GM12878 (cell line): ENCODE results near the gene SUPT4H1. TPM values are rescaled to one million over a fixed set of nuclear protein-coding genes. Genes with fewer than 3 reads are reported as not detected.

Source experiments
- BACH1 ChIP-seq: fragments of 450-650 bp; IDR thresholded peaks from 2 replicates; pipeline ENCODE4 v1.6.1; 2017; ENCODE audit warnings: mild to moderate bottlenecking, borderline replicate concordance
- CHD4 ChIP-seq: fragments of 200-600 bp; sonication (generic); IDR thresholded peaks from 2 replicates; pipeline ENCODE4 v1.6.1; 2016; ENCODE audit warnings: mild to moderate bottlenecking
- EZH2 ChIP-seq: IDR thresholded peaks from 2 replicates; pipeline ENCODE4 v1.6.1; 2012; ENCODE audit warnings: low read depth, mild to moderate bottlenecking, control low read depth, inconsistent platforms, low read length, borderline replicate concordance; ENCODE audit not compliant: control insufficient read depth
- FOXM1 ChIP-seq: IDR thresholded peaks from 2 replicates; pipeline ENCODE4 v1.6.1; 2012; ENCODE audit warnings: low read depth, mild to moderate bottlenecking, inconsistent platforms, low read length, moderate library complexity
- MAX ChIP-seq: IDR thresholded peaks from 2 replicates; pipeline ENCODE4 v1.6.1; 2012; ENCODE audit warnings: low read depth, low read length, improper control_type of control experiment
- MXI1 ChIP-seq: fragments of 150-350 bp; IDR thresholded peaks from 2 replicates; pipeline ENCODE4 v1.6.1; 2011; ENCODE audit warnings: low read depth, mild to moderate bottlenecking, inconsistent platforms, low read length, improper control_type of control experiment
- MYC ChIP-seq: IDR thresholded peaks from 2 replicates; pipeline ENCODE4 v1.6.1; 2011; ENCODE audit warnings: mild to moderate bottlenecking, low read length, moderate library complexity, inconsistent platforms; ENCODE audit not compliant: insufficient read depth, insufficient replicate concordance, insufficient read length, severe bottlenecking
- NFXL1 ChIP-seq: fragments of 450-650 bp; IDR thresholded peaks from 2 replicates; pipeline ENCODE4 v1.6.1; 2017; ENCODE audit warnings: antibody characterized with exemption, mild to moderate bottlenecking, borderline replicate concordance
- NKRF ChIP-seq: fragments of 450-650 bp; conservative IDR thresholded peaks from 2 replicates; pipeline ENCODE4 v1.6.1; 2017; ENCODE audit warnings: mild to moderate bottlenecking, moderate library complexity
- POU2F2 ChIP-seq: IDR thresholded peaks from 3 replicates; pipeline ENCODE4 v1.6.1; 2011; ENCODE audit warnings: low read depth, mild to moderate bottlenecking, low read length, borderline replicate concordance
- SMAD1 ChIP-seq: fragments of 450-650 bp; IDR thresholded peaks from 2 replicates; pipeline ENCODE4 v1.6.1; 2018; ENCODE audit warnings: mild to moderate bottlenecking, low read depth; ENCODE audit not compliant: partially characterized antibody
- SMARCA5 ChIP-seq: fragments of 450-650 bp; IDR thresholded peaks from 2 replicates; pipeline ENCODE4 v1.6.1; 2017; ENCODE audit warnings: mild to moderate bottlenecking
- SRF ChIP-seq, 2 experiments: IDR thresholded peaks; 2 replicates each; pipeline ENCODE4 v1.6.1; 2011; ENCODE audit warnings: low read depth in 2 of 2, low read length in 2 of 2, mild to moderate bottlenecking in 1 of 2, moderate library complexity in 1 of 2
- SUZ12 ChIP-seq: fragments of 200-600 bp; sonication (generic); IDR thresholded peaks from one replicate; pipeline ENCODE4 v1.6.1; 2018; ENCODE audit warnings: antibody characterized with exemption, mild to moderate bottlenecking; ENCODE audit not compliant: unreplicated experiment
- TCF12 ChIP-seq: IDR thresholded peaks from 2 replicates; pipeline ENCODE4 v1.6.1; 2011; ENCODE audit warnings: low read depth, mild to moderate bottlenecking, low read length
- TCF3 ChIP-seq: IDR thresholded peaks from 2 replicates; pipeline ENCODE4 v1.6.1; 2012; ENCODE audit warnings: low read depth, mild to moderate bottlenecking, low read length, borderline replicate concordance; ENCODE audit not compliant: insufficient read depth
- ZNF207 ChIP-seq: fragments of 450-650 bp; IDR thresholded peaks from 2 replicates; pipeline ENCODE4 v1.6.1; 2014; ENCODE audit warnings: antibody characterized with exemption, mild to moderate bottlenecking, borderline replicate concordance
- ZNF217 ChIP-seq: fragments of 450-650 bp; IDR thresholded peaks from 2 replicates; pipeline ENCODE4 v1.6.1; 2017; ENCODE audit warnings: antibody characterized with exemption, mild to moderate bottlenecking
- ZNF24 ChIP-seq: fragments of 450-650 bp; IDR thresholded peaks from 2 replicates; pipeline ENCODE4 v1.6.1; 2017; ENCODE audit warnings: antibody characterized with exemption, mild to moderate bottlenecking
- ZZZ3 ChIP-seq: IDR thresholded peaks from 2 replicates; pipeline ENCODE4 v1.6.1; 2011; ENCODE audit warnings: low read depth; ENCODE audit not compliant: control insufficient read depth, insufficient read length
- polyA plus RNA-seq, 11 experiments: library from polyadenylated mRNA; depleted of rRNA in 4 of 11; unstranded in 6 of 11; stranded (reverse) in 5 of 11; fragments of >200 nt; fragmentation: Nextera tagmentation in 4 of 11; fragmentation: Illumina TruSeq in 1 of 11; extraction: Ambion mirVana in 4 of 11; extraction: Trizol in 1 of 11; gene quantifications; 1 replicate in 1 of 11; 2 replicates in 10 of 11; pipeline versions ENCODE4 v1.2.1 to v1.2.3, GENCODE V29; 2011 to 2016; ENCODE audit warnings: inconsistent platforms in 2 of 11, missing spikeins in 2 of 11, low read depth in 1 of 11
- total RNA-seq, 4 experiments: library from RNA; depleted of rRNA in 3 of 4; stranded (reverse); fragments of >200 nt in 3 of 4; fragmentation: Illumina TruSeq in 1 of 4; extraction: Trizol in 1 of 4; gene quantifications; 2 replicates each; pipeline versions ENCODE4 v1.2.1 to v1.2.3, GENCODE V29; 2013 to 2021
- TF ChIP-seq, protein P1 (sequence below): fragments of 450-650 bp; IDR thresholded peaks from 2 replicates; pipeline ENCODE4 v1.6.1; 2016; ENCODE audit warnings: mild to moderate bottlenecking
- TF ChIP-seq, protein P2 (sequence below): fragments of 450-650 bp; formaldehyde crosslinking; IDR thresholded peaks from 2 replicates; pipeline ENCODE4 v1.4.0; 2020; ENCODE audit warnings: mild to moderate bottlenecking, moderate library complexity

The SUPT4H1 gene
- total and polyA plus RNA-seq, 10 of the 15 experiments (the other 5 are each of a cell fraction or from before 2014, with no cell fraction given), result 83.8 to 293 (median 128) TPM

DNA sequence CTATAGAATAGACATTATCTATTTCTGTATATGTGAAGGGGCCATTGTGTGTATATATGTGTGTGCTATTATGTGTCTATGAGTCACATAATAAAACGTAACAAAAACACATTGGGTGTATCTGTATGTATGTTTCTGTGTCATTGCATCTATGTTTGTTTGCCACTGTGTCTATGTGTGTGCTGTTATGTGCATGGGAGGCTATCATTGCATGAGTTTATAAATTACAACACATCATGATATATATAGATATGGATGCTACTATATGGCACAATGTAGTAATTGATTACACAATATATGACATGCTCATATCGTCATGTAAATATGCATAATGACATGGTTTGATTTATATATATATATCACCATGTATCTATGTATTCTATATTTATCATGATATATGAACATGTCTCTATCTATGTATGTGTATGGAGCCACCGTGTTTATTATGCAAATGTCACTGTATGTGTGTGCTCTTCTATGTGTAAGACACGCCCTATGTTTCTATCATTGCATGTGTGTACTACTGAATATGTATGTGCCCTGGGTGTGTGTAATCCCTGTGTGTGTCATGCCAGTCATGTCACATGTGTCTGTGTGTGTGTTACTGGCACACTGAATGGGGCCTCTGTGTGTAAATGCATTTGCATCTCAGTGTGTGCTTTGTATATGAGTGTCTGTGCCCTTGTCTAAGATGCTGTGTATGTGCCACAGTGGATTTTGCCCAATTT lies 22.0 kb downstream of the SUPT4H1 start (continued):
- TF ChIP-seq TCF3 (no peak), ZNF24 (no peak; the same call in 1 of the 2 replicates), ZZZ3 (no peak), BACH1 (peak; percentile 75; the same call in 1 of the 2 replicates), CHD4 (no peak), MYC (no peak), TCF12 (no peak), SUZ12 (no peak), SMAD1 (peak; percentile 96), NKRF (no peak), EZH2 (no peak; the same call in 1 of the 2 replicates), ZNF207 (peak; percentile 58), SRF (IDR thresholded peaks at IDR 0.05; ENCODE audit: low read depth in 2 of 2, low read length in 2 of 2) (no peak), POU2F2 (peak; percentile 99), ZNF217 (peak; percentile 46; the same call in 1 of the 2 replicates), SMARCA5 (no peak; the same call in 1 of the 2 replicates), NFXL1 (no peak), FOXM1 (no peak), MXI1 (no peak; the same call in 1 of the 2 replicates), MAX (peak; percentile 51; the same call in 1 of the 2 replicates)
- TF ChIP-seq, protein P1, sequence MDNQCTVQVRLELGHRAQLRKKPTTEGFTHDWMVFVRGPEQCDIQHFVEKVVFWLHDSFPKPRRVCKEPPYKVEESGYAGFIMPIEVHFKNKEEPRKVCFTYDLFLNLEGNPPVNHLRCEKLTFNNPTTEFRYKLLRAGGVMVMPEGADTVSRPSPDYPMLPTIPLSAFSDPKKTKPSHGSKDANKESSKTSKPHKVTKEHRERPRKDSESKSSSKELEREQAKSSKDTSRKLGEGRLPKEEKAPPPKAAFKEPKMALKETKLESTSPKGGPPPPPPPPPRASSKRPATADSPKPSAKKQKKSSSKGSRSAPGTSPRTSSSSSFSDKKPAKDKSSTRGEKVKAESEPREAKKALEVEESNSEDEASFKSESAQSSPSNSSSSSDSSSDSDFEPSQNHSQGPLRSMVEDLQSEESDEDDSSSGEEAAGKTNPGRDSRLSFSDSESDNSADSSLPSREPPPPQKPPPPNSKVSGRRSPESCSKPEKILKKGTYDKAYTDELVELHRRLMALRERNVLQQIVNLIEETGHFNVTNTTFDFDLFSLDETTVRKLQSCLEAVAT, result no peak
- TF ChIP-seq, protein P2, sequence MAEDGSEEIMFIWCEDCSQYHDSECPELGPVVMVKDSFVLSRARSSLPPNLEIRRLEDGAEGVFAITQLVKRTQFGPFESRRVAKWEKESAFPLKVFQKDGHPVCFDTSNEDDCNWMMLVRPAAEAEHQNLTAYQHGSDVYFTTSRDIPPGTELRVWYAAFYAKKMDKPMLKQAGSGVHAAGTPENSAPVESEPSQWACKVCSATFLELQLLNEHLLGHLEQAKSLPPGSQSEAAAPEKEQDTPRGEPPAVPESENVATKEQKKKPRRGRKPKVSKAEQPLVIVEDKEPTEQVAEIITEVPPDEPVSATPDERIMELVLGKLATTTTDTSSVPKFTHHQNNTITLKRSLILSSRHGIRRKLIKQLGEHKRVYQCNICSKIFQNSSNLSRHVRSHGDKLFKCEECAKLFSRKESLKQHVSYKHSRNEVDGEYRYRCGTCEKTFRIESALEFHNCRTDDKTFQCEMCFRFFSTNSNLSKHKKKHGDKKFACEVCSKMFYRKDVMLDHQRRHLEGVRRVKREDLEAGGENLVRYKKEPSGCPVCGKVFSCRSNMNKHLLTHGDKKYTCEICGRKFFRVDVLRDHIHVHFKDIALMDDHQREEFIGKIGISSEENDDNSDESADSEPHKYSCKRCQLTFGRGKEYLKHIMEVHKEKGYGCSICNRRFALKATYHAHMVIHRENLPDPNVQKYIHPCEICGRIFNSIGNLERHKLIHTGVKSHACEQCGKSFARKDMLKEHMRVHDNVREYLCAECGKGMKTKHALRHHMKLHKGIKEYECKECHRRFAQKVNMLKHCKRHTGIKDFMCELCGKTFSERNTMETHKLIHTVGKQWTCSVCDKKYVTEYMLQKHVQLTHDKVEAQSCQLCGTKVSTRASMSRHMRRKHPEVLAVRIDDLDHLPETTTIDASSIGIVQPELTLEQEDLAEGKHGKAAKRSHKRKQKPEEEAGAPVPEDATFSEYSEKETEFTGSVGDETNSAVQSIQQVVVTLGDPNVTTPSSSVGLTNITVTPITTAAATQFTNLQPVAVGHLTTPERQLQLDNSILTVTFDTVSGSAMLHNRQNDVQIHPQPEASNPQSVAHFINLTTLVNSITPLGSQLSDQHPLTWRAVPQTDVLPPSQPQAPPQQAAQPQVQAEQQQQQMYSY (CRISPR knock-in tag), result peak; percentile 73
